CD14-positive monocyte (primary cell): ENCODE data around the gene GMDS. TPM values are rescaled to one million over a fixed set of nuclear protein-coding genes. Genes with fewer than 3 reads are reported as not detected.

Experiments
- DNase-seq, 3 donors: peaks; one replicate each; pipeline ENCODE4 v3.0.0-alpha.2; 2011 to 2022
- H2AFZ ChIP-seq: 2 replicates; pipeline ENCODE4 v1.6.0; 2012; ENCODE audit warnings: mild to moderate bottlenecking, low read depth, low read length, inconsistent platforms; ENCODE audit not compliant: insufficient read depth, poor library complexity, severe bottlenecking
- H3K27ac ChIP-seq, 2 donors: 1 replicate in 1 of 2; 2 replicates in 1 of 2; pipeline ENCODE4 v1.5.1; 2012 to 2013; ENCODE audit warnings: low read length in 2 of 2, control low read depth in 1 of 2, inconsistent platforms in 1 of 2, low read depth in 1 of 2, mild to moderate bottlenecking in 1 of 2
- H3K27me3 ChIP-seq, 2 donors: one replicate each; pipeline versions ENCODE4 v1.6.0 to v1.6.1; 2011 to 2013; ENCODE audit warnings: low read length in 2 of 2; ENCODE audit not compliant: control insufficient read depth in 2 of 2, insufficient read depth in 2 of 2
- H3K36me3 ChIP-seq, 2 donors: replicated peaks in 1 of 2; 1 replicate in 1 of 2; 2 replicates in 1 of 2; pipeline versions ENCODE4 v1.5.1 to v1.6.1; 2012 to 2013; ENCODE audit warnings: low read length in 2 of 2, control low read depth in 1 of 2, inconsistent platforms in 1 of 2, mild to moderate bottlenecking in 1 of 2; ENCODE audit not compliant: insufficient read depth in 2 of 2, control insufficient read depth in 1 of 2
- H3K4me1 ChIP-seq, 2 donors: 1 replicate in 1 of 2; 2 replicates in 1 of 2; pipeline versions ENCODE4 v1.5.1 to v1.6.1; 2012 to 2013; ENCODE audit warnings: low read length in 2 of 2, control low read depth in 1 of 2, inconsistent platforms in 1 of 2, mild to moderate bottlenecking in 1 of 2, moderate library complexity in 1 of 2; ENCODE audit not compliant: insufficient read depth in 2 of 2, control insufficient read depth in 1 of 2
- H3K4me2 ChIP-seq: replicated peaks from 2 replicates; pipeline ENCODE3; 2012; ENCODE audit warnings: low read length, moderate library complexity, mild to moderate bottlenecking; ENCODE audit not compliant: poor library complexity, severe bottlenecking; ENCODE audit errors: extremely low read depth
- H3K4me3 ChIP-seq, 3 experiments: fragments of 200-600 bp in 1 of 3; sonication (generic) in 1 of 3; replicated peaks in 1 of 3; 1 replicate in 2 of 3; 2 replicates in 1 of 3; pipeline ENCODE4 v1.5.1; 2011 to 2013; ENCODE audit warnings: low read length in 3 of 3, mild to moderate bottlenecking in 3 of 3, control low read depth in 2 of 3, low read depth in 2 of 3, inconsistent platforms in 1 of 3, moderate library complexity in 1 of 3
- H3K79me2 ChIP-seq: 2 replicates; pipeline ENCODE4 v1.6.0; 2012; ENCODE audit warnings: mild to moderate bottlenecking, control low read depth, inconsistent platforms, low read length, moderate library complexity; ENCODE audit not compliant: insufficient read depth
- H3K9ac ChIP-seq: 2 replicates; pipeline ENCODE4 v1.6.0; 2017; ENCODE audit warnings: low read length, mild to moderate bottlenecking; ENCODE audit not compliant: insufficient read depth, poor library complexity, severe bottlenecking
- H3K9me3 ChIP-seq, 2 donors: replicated peaks in 1 of 2; 1 replicate in 1 of 2; 2 replicates in 1 of 2; pipeline versions ENCODE4 v1.5.1 to v1.6.1; 2012 to 2013; ENCODE audit warnings: low read length in 2 of 2, control low read depth in 1 of 2; ENCODE audit not compliant: control insufficient read depth in 1 of 2, insufficient read depth in 1 of 2
- H4K20me1 ChIP-seq: 2 replicates; pipeline ENCODE4 v1.6.0; 2012; ENCODE audit warnings: mild to moderate bottlenecking, low read length, control low read depth, moderate library complexity; ENCODE audit not compliant: insufficient read depth
- H3K27ac Mint-ChIP-seq, 7 donors: one replicate each; pipeline ENCODE4 v1.8.0; 2020; ENCODE audit warnings: mild to moderate bottlenecking in 7 of 7, mixed read lengths in 7 of 7, moderate library complexity in 6 of 7, inconsistent platforms in 2 of 7
- H3K27me3 Mint-ChIP-seq, 3 donors: one replicate each; pipeline ENCODE4 v1.8.0; 2021 to 2022; ENCODE audit warnings: low read depth in 3 of 3, mild to moderate bottlenecking in 3 of 3, mixed read lengths in 3 of 3, moderate library complexity in 3 of 3, inconsistent platforms in 1 of 3
- H3K36me3 Mint-ChIP-seq, 2 donors: one replicate each; pipeline ENCODE4 v1.8.0; 2020; ENCODE audit warnings: mixed read lengths in 2 of 2, inconsistent platforms in 1 of 2, mild to moderate bottlenecking in 1 of 2
- H3K4me1 Mint-ChIP-seq: one replicate; pipeline ENCODE4 v1.8.0; 2020; ENCODE audit warnings: mild to moderate bottlenecking, mixed read lengths
- H3K4me3 Mint-ChIP-seq, 2 donors: one replicate each; pipeline ENCODE4 v1.8.0; 2020; ENCODE audit warnings: mild to moderate bottlenecking in 2 of 2, mixed read lengths in 2 of 2, moderate library complexity in 1 of 2
- H3K9me3 Mint-ChIP-seq, 7 donors: one replicate each; pipeline ENCODE4 v1.8.0; 2020 to 2022; ENCODE audit warnings: mixed read lengths in 7 of 7, mild to moderate bottlenecking in 6 of 7, moderate library complexity in 6 of 7, inconsistent platforms in 2 of 7
- WGBS: methylation state at CpG from one replicate; pipeline ENCODE4 v1.1.5; 2013; ENCODE audit warnings: missing lambda C conversion rate; ENCODE audit not compliant: insufficient coverage; 5-methylcytosine and 5-hydroxymethylcytosine counted together
- intact Hi-C, 2 donors: fragments of 100-400 bp; cut with micrococcal nuclease; formaldehyde crosslinking; loops; one replicate each; pipeline versions ENCODE4 v1.15.0 to v1.15.1; 2023
- polyA plus RNA-seq, 3 donors: library from polyadenylated mRNA; depleted of rRNA in 1 of 3; unstranded in 2 of 3; stranded (reverse) in 1 of 3; fragments of 300-500 nt in 2 of 3; fragments of >200 nt in 1 of 3; fragmentation: Illumina TruSeq in 2 of 3; gene quantifications; 1 replicate in 2 of 3; 2 replicates in 1 of 3; pipeline ENCODE4 v1.2.3, GENCODE V29; 2012 to 2021
- TF ChIP-seq, protein P1 (sequence below): fragments of 200-600 bp; IDR thresholded peaks from one replicate; pipeline ENCODE4 v1.8.0; 2022; ENCODE audit warnings: antibody characterized with exemption, mild to moderate bottlenecking

The GMDS gene
- polyA plus RNA-seq, 3 donors = 10.5 to 19.9 (median 17.6) TPM

DNA sequence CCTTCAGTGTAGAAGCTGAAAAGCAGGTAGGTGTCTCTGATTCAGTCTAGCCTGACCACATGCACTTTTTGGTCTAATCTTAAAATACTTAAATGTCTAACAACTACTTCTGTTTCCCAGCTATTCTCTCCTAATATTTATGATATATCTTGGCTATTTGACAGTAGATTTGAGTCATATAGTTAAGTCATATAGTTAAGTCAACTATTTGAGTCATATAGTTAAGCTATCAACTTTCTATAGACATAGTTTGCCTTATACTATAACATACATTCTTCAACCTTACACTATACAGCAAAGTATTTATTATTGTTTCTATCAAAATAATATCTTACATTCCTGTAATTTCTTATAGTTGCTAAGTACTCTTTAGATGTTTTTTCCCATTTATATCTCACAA, 110.9 kb downstream of the GMDS start:
- Histone ChIP-seq H3K9ac (no peak overlapping the region), H4K20me1 (no peaks in the 10 kb centered on the region), H3K79me2 (no peaks in the 10 kb centered on the region), H2AFZ (no peak overlapping the region), H3K36me3 (no peaks in the 10 kb centered on the region), H3K27me3 (no peaks in the 10 kb centered on the region), H3K4me3 (no peak overlapping the region), H3K4me2 (no peak overlapping the region), H3K9me3 (no peaks in the 10 kb centered on the region), H3K4me1 (no peaks in the 10 kb centered on the region), H3K27ac (no peak overlapping the region)
- DNase-seq = no peak
- Mint-ChIP-seq H3K36me3 (no peaks in the 10 kb centered on the region), H3K4me3 (no peak overlapping the region), H3K27ac (no peak overlapping the region), H3K4me1 (peaks cover 2% of the 10 kb centered on the region), H3K27me3 (peaks cover 0 to under 1% (median 0%) of the 10 kb centered on the region in 3 donors), H3K9me3 (no peaks in the 10 kb centered on the region)
- TF ChIP-seq, protein P1, sequence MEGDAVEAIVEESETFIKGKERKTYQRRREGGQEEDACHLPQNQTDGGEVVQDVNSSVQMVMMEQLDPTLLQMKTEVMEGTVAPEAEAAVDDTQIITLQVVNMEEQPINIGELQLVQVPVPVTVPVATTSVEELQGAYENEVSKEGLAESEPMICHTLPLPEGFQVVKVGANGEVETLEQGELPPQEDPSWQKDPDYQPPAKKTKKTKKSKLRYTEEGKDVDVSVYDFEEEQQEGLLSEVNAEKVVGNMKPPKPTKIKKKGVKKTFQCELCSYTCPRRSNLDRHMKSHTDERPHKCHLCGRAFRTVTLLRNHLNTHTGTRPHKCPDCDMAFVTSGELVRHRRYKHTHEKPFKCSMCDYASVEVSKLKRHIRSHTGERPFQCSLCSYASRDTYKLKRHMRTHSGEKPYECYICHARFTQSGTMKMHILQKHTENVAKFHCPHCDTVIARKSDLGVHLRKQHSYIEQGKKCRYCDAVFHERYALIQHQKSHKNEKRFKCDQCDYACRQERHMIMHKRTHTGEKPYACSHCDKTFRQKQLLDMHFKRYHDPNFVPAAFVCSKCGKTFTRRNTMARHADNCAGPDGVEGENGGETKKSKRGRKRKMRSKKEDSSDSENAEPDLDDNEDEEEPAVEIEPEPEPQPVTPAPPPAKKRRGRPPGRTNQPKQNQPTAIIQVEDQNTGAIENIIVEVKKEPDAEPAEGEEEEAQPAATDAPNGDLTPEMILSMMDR = no peak
- intact Hi-C loops = no loop called here

- H3K36me3 Mint-ChIP-seq = no peaks in the 10 kb centered on the region
- Histone ChIP-seq H3K4me3 (no peak overlapping the region), H3K79me2 (no peaks in the 10 kb centered on the region), H3K9me3 (no peaks in the 10 kb centered on the region), H3K4me2 (no peak overlapping the region), H2AFZ (no peak overlapping the region), H3K27ac (no peak overlapping the region), H3K4me1 (no peaks in the 10 kb centered on the region), H3K36me3 (no peaks in the 10 kb centered on the region), H3K9ac (no peak overlapping the region), H3K27me3 (no peaks in the 10 kb centered on the region), H4K20me1 (no peaks in the 10 kb centered on the region)
- peaks cover 7% of the 10 kb centered on the region for H3K4me1 Mint-ChIP-seq
- DNase-seq = no peak
- peaks cover 0 to 5% (median 0%) of the 10 kb centered on the region in 3 donors for H3K27me3 Mint-ChIP-seq
- WGBS = 88% methylated on average over 4 of the region's 7 CpGs
- no peak overlapping the region for H3K4me3 Mint-ChIP-seq
- TF ChIP-seq, protein P1 = no peak
- H3K9me3 Mint-ChIP-seq = no peaks in the 10 kb centered on the region
- intact Hi-C loops = no loop called here
- no peak overlapping the region for H3K27ac Mint-ChIP-seq
Observed at GRCh38 chr6:2133716-2134310, 111.6 kb downstream of the GMDS start.
